PC-9 (cell line): Measurements from ENCODE around the gene RC3H1.

Source experiments
- EZH2 ChIP-seq: fragments of 200-600 bp; sonication (generic); IDR thresholded peaks from 2 replicates; pipeline ENCODE4 v1.8.0; 2017; ENCODE audit warnings: antibody characterized with exemption, low read depth
- TF ChIP-seq, protein P1 (sequence below): fragments of 200-600 bp; sonication (generic); conservative IDR thresholded peaks from 2 replicates; pipeline ENCODE4 v1.6.1; 2017; ENCODE audit warnings: mixed run types, antibody characterized with exemption, mild to moderate bottlenecking, moderate library complexity

DNA sequence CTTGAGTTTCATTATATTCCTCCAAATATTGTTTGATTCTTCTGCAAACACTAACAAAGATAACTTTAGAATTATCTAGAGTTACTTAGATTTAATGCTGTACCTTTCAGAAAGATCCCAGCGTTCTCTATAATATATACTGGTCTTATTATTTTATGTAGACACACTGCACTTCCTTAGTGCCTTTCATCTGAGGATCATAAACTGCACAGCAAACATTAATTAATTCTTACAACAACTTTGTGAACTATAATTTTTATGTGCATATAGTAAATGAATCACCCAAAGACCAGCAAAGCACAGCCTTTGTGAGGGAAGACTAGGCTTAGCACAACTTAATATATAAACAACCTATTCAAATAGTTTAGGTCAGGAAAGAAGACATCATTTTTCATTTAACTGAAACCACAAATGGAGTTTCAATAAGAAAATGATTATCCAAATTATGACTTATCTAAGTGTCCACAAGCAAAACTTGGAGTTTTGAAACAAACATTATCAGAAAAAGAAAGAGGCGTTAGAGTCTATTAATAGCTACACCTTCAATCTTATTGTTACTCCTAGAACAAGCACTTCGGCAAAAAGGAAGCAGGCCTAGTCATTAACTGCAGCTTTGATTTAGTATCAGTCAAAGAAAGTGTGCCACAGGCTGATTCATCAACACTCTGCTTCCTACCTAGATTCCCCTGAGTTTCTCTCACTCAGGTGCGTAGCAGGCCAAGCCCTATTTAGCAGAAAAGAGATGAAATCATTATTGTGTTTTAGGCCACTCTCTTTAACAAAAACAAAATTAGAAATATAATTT, 22.5 kb upstream of the RC3H1 start:
- TF ChIP-seq, protein P1, sequence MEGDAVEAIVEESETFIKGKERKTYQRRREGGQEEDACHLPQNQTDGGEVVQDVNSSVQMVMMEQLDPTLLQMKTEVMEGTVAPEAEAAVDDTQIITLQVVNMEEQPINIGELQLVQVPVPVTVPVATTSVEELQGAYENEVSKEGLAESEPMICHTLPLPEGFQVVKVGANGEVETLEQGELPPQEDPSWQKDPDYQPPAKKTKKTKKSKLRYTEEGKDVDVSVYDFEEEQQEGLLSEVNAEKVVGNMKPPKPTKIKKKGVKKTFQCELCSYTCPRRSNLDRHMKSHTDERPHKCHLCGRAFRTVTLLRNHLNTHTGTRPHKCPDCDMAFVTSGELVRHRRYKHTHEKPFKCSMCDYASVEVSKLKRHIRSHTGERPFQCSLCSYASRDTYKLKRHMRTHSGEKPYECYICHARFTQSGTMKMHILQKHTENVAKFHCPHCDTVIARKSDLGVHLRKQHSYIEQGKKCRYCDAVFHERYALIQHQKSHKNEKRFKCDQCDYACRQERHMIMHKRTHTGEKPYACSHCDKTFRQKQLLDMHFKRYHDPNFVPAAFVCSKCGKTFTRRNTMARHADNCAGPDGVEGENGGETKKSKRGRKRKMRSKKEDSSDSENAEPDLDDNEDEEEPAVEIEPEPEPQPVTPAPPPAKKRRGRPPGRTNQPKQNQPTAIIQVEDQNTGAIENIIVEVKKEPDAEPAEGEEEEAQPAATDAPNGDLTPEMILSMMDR = no peak
- TF ChIP-seq EZH2 = no peak
